Middle frontal gyrus (tissue), 1 donor: ENCODE data around the gene SPPL2A.
"Not testable (repeated sequence)": the region's sequence is repeated elsewhere in the genome, so short reads cannot be mapped to it uniquely, and the experiment has no call there.

Experiments
- DNase-seq: peaks from one replicate; pipeline ENCODE4 v3.0.0-alpha.2; 2015; ENCODE audit warnings: low spot score; ENCODE audit errors: extremely low spot score

The SPPL2A gene

GRCh38 chr15:50773389-50773788 is 7.9 kb upstream of the SPPL2A start:
- no peak for DNase-seq

- no peak for DNase-seq
These were observed 1.9 kb upstream of the SPPL2A start for GRCh38 chr15:50767332-50767861.

DNA sequence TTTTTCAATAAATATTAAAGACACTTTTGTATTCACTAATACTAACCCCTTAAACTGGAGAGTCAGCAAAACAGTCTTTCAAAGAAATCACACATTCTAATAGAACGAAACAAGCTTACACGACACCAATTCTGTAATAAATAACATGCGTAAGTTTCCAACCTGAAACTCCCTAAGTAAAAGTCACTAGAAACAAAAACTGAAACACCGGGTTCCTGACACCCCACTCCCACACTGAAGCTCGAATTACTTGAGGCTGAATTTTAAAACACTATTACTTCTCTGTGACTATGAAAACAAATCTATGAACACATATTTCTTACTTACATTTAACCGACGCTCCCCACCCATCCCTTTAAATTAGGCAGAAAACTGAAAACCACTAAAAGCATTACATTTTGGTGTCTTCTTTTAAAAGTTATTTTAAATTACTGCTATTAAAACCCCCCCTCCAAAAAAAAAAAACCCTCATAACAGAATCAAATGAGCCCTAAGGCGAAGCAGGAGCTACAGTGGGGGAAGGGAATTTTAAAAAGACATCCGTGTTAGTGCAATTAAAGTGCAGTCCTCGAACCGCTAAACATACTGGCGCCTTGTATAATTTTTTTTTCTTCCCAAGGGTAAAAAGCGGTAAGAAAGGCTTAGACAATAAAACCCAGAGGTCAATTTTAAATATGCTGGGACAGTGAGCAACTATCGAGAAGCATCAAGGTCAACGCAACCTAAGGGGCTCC is 878 bp downstream of the SPPL2A start:
- no peak for DNase-seq

DNA sequence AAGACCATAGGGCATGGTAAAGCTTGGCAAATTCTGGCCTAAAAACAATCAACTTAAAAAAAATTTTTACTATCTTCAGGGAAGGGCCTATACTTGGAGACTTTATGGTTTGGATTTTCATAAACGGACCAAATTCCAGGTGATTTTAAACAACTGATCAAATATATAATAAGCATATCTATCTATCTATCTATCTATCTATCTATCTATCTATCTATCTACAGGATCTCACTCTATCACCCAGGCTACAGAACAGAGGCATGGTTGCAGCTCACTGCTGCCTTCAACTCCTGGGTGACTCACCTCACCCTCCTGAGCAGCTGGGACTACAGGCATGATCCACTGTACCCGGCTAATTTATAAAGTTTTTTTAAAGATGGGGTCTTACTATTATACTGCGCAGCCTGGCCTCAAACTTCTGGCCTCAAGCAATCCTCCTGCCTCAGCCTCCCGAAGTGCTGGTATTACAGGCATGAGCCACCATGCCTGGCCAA is 6.7 kb downstream of the SPPL2A start:
- DNase-seq, result no peak

DNA sequence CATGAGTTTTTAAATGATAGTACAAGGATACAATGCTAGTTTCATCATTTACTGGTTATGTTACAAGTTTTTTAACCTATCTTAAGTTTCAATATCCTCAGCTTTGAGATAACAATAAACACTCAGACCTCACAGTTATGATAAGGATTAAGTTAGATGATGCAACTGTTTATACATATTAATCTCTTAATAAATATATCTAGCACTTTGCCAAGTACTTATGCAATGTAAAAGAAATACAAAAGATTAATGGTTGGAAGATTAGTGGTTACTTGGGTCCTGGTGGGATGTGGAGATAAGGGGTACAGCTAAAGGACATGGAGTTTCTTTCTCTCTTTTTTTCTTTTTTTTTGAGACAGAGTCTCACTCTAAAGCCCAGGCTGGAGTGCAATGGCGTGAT is 12.0 kb downstream of the SPPL2A start:
- no peak for DNase-seq

- no peak for DNase-seq
These were observed 14.1 kb downstream of the SPPL2A start for GRCh38 chr15:50751394-50751793.

- DNase-seq, result no peak
These were observed 15.2 kb downstream of the SPPL2A start for GRCh38 chr15:50750227-50750705.

GRCh38 chr15:50747523-50747922 is 18.0 kb downstream of the SPPL2A start:
- DNase-seq, result no peak

DNA sequence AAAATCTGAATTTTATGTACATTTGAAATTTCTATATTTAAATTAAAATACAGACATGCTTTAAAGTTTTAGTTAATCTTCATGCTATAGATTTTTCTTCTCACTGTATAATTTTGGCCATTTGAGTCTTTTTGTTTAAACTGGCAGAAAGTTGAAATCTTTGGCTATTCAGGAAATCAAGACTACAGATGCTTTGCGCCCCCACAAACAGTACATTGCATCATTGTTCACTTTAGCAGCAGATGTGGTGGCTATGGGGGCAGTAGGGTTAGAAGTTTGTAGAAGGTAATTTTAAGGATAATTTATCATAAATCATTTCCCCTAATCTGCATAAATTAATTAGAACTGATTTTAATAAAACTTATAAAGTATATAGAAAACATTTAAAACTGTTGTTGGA is 20.9 kb downstream of the SPPL2A start:
- DNase-seq, result no peak

DNA sequence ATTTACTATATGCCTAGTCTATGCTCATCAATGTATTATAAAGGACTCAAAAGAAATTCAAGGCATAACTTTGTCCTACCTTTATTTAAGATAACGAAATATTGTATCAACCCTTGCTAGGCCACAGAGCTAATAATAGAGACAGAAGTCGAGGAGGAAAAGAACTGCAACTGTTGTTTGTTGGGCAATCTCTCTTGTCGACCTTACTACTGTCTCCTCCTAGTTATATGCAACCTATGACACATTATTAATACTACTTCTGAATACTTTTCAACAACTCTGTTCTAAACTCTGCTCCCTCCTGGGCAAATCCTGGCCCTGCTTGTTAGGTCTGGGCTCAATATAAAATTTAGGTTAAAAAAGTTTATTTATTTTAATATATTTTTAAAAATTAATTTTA is 24.6 kb downstream of the SPPL2A start:
- DNase-seq, result no peak

DNA sequence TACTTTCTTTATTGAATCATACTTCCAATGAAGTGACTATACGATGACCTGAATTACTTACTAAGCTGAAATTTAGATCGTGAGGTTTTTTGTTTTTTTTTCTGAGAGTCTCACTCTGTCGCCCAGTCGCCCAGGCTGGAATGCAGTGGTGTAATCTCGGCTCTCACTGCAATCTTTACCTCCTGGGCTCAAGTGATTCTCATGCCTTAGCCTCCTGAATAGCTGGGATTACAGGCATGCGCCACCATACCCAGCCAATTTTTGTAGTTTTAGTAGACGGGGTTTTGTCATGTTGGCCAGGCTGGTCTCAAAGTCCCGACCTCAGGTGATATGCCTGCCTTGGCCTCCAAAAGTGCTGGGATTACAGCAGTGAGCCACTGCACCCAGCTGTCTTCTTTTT is 28.7 kb downstream of the SPPL2A start:
- DNase-seq, result no peak

GRCh38 chr15:50735156-50735555 is 30.4 kb downstream of the SPPL2A start:
- DNase-seq, result no peak

DNA sequence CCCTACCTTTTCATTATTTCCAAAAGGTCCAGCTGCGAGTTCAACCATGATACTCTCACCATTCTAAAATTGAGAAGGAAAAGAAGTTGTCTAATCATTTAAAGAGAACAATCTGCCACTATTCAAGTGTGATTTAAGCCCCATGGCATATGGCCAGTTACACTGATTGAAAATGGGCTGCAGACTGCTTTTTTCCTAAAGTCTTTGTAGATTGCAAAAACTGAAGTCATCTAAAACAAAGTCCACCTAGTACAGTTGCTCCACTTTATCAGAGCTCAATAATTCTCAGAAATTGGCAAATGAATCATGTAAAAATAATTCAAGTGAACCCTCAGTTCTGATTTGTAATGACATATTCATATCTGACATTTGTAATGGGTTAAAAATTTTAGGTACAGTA is 39.2 kb downstream of the SPPL2A start:
- no peak for DNase-seq

DNA sequence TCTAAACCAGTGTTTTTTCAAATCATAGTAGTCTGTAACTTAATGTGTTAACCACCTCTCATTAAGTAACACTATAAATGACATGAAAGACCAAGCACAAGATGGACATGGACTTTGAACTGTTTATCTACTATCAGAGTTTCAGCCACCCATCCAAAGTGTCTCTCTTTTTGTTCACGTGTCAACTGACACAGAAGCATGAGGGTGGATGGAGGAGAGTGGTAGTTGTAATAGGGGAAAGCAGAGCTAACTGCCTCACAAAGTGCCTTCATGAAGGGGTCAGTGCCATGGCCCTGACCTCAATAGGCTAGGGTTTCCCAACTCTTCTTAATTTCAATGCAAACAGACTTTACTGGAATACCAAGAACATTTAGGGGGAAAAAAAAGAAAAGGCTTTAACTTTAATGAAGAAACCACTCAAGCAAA is 46.8 kb downstream of the SPPL2A start:
- no peak for DNase-seq

DNA sequence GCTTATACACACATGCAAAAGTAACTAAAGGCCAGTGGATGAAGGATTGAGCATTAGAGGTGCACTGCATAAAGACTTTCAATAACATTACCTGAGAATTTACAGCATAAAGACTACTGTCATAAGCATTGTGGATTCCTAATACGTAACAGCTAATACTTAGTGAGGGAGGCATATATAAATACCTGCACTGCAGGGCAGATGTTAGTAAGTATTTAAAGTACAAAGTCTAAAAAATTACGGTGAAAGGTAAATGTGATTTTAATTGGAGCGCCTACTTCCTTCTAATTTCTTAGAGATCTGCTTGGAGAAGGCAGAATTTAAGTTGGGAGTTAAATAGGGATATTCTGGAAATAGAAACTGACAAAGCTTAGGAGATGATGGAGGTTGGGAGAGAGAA is 53.5 kb downstream of the SPPL2A start:
- DNase-seq, result no peak

DNA sequence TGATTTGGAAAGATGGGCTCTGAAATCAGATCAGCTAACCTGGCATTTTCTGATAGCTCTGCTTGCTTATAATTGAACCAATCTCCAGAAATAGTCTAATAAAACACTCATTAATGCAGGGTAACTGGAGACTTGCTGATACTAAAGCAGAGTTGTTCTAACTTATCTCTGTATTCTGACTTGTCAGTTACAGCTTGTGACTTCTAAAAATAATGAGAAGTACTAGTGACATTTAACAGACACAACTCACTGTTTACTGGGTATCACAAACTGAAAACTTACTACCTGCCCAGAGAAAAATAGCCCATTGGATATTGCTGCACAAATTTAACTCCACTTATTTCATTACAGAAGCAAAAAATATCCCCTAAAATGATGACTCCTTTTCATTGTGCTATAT is 54.9 kb downstream of the SPPL2A start:
- no peak for DNase-seq

- no peak for DNase-seq
These were observed 57.6 kb downstream of the SPPL2A start for GRCh38 chr15:50707878-50708427.

DNA sequence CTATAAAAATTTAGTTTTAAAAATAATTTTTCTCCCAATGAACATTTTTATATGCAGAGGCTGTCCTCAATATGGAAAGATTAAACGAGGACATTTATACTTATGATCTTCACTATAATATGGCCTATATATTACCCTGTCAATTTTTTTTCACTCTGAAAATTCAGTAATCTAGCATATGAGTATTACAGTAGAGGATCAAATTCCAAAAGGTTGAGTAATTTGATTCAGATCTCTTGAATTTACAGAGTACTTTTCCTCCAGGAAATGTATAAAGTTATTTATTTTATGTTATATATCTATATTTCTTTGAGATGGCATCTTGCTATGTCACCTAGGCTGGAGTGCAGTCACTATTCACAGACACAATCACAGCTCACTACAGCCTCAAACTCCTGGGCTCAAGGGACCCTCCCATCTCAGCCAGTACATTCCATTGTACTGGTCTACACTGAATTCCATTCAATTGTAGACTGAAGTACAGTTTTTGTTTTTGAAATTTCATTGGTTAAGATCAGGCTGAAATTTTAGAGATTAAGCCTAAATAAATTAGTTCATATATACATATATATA is 62.7 kb downstream of the SPPL2A start:
- DNase-seq, result no peak

DNA sequence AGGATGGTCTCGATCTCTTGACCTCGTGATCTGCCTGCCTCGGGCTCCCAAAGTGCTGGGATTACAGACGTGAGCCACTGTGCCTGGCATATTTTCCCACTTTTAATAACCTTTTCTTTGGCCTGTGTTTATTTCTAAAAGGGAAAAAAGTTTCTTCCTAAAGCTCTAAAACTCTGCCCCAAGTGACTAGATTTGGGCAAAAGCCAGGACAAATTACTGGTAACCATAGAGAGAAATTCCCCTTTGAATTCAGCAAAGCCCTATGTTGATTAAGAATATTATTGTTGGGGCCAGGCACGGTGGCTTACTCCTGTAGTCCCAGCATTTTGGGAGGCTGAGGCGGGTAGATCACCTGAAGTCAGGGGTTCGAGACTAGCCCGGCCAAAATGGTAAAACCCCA is 67.4 kb downstream of the SPPL2A start:
- no peak for DNase-seq

DNA sequence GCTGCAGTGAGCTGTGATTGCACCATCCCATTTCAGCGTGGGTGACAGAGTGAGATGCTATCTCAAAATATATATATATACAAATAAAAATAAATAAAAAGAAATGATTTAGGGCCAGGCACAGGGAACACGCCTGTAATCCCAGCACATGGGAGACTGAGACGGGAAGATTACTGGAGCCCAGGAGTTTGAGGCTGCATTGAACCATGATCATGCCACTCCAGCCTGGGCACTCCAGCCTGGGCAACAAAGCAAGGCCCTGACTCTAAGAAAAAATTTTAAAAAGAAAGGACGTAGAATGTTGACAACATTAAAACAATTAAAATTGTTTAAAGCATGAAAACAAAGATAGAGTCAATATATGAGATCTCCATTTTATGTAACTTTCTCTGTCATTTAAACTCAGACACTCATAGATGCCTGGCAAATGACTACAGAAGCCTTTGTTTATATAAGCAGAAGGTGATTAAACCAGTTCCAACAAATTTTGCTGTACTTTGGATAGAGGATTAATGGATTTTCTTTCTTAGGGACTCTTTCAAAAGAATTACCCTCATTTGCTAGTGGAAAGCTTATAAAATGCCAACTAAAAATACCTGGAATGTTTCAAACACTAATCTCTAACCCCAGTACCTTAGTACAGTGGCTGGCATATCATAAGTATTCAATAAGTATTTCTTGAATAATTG is 68.3 kb downstream of the SPPL2A start:
- no peak for DNase-seq

- not testable (repeated sequence) for DNase-seq
These were observed 70.8 kb downstream of the SPPL2A start for GRCh38 chr15:50694634-50695165.
